ENCODE results near the gene SRXN1.
"Not testable (repeated sequence)": the region's sequence is repeated elsewhere in the genome, so short reads cannot be mapped to it uniquely, and the experiment has no call there.

The SRXN1 gene

DNA sequence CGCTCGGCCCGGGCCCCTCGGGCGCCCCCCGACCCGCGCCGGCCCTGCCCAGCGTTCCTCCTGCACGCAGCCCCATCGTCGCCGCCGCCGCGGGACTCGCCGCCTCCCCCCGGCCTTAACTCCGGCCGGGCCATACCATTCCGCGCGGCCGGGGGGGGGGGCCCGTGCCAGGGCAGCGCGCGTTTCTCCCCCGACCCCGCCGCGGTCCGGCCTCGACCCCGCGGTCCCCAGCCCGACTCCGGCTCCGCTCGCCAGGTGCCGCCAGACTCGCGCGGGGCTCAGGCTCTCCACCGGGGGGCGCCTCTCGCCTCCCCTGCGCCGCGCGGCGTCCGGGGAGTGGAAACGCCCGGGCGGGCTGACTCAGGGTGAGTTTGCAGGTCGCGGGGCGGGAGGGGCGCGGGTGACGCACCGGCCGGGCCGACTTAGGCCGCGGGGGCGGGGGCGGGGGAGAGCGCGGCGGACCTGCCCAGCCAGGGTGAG is at the start of gene SRXN1:
SRXN1 (minus strand) TSS at position 91 of the 480 bp plus-strand sequence; CDS start at position 76, 15 bp downstream.
- no peak for DNase-seq (ENCODE audit: low read depth)

DNA sequence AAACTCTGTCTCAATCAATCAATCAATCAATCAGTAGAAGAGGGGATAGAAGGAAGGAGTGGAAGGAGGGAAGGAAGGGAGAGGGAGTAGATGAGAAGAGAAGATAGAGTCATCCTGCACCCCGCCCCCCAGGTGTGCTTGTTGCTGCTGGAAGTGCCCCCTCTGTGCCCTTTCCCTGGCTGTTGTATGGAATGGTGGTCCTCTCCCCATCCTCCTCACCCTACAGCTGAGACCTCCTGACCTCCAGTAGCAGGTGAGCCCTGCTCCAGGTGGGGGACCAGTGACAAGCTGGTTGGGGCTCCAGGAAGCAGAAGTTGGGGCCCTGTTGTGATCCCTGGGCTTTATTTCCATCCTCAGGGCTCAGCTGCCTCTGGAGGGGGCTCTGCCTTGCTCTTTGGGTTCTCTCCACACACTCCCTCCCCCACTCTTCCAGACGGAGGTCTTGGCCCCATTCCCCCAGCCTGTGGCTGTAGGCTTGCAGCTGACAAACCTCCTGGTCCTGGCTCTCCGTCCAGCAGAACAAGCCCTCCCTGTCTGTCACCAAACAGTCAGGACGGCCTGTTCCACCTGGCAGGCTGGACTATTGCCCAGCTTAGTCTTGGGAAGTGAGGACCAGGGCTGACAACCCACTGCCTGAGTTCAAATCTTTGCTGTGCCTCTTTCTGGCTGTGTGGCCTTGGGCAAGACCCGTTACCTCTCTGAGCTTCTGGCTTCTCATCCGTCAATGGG is 48.6 kb upstream of the SRXN1 start:
- DNase-seq (ENCODE audit: low read depth) = no peak

DNA sequence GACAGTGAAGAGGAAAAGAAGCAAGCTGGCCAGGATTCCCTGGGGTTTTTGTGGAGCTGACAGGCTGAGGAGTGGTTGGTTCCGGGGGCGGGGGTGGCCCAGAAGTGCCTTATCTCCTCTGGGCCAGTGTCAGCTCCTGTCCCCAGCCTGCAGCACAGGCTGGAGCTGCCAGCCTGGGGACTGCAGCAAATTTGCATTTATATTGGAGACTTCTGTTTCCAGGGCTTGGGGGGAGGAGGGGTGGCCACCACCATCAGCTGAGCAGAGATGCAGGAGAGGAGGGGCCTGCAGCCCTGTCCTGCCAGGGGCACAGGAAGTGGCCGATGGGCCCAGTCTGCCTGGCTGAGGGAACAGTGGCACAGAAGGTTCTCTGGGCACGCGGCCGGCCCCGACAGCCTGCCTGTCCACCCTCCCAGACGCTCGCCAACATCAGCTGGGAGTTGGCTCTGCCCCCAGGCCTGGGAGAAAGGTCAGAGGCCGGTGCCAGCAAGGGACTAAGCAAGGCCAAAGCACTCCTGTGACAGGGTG is 46.9 kb upstream of the SRXN1 start:
- DNase-seq (ENCODE audit: low read depth) = no peak

DNA sequence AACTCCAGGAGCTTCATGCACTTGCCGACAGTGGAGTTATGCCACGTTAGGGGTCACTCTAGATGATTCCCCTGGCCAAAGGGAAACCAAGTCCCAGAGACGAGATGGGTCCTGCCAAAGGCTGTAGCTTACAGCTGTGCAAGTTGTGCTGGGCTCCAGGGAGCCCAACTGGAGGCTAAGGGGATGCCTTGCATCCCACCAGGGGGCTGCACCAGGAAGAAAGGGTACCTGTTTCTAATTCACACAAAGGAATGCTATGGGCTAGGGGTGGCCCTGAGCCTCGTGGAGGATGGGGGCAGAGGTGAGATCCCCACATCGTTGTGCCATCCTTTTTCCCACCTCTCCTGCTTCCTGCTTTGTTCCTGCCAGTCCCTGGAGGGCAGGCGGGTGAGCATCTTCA is 46.3 kb upstream of the SRXN1 start:
- DNase-seq (ENCODE audit: low read depth) = no peak

DNA sequence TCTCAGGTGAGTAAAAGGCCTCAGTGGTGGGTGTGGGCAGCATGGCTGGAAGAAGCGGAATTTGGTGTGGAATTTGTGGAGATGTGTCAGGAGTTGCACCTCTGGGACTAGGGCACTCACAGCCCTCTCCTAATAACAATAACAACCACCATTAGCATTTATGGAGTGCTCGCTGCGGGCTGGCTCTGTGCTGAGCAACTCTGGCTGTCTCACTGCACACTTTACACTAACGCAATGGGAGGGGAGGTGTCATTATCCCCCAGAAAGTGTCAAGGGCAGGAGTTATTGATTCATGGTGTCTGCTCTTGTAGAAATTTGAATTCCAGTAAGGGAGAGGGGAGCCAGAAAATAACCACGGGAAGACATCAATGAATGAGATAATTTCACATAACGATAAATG is 45.3 kb upstream of the SRXN1 start:
- DNase-seq (ENCODE audit: low read depth) = no peak

DNA sequence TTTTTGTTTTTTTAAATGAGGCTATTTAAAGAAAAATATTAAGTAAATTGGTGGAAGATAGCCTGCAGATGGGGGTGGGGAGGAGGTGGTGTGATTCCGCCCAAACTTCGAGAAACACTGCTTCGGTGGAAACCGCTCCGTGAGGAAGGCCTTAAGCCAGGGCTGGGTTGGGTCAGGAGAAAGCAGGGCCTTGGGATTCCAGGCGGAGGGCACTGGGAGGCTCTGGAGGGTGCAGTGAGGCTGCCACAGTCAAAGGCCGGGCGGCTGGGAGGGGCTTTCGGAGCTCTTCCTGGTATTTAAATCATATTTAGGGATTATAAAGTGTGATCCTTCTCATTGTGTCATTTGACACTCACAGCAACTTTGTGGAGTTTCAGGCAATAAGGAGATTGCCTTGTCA is 44.8 kb upstream of the SRXN1 start:
- DNase-seq (ENCODE audit: low read depth) = no peak

DNA sequence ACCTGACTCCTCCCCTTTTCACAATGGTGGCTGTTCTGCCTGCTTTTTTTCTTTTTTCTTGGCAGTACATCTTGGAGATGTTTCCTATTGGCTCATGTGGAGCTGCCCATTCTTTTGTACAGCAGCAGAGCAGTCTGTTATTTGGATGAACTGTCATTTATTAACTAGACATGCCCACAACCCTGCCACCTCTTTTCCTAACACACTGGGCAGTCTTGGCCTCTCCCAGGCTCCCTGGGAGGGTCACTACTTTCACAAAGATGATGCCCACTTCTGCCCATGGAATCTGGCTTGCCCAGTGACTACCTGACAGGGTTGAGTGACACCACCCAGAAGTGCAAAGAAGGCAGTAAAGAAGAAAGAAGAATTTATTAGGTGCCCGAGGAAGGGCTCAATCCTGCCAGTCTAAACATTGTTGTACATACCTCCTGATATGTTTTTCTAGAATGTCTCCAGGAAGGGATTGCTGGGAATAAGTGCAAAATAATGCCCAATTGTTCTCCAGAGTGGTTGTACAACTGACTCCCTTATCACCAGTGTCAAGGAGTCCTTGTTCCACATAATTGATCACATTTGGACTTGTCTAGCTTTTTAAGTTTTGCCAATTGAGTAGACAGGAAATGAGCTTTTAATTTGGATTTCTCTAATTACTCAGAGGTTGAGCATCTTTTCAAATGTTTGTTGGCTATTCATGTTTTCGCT is 42.3 kb upstream of the SRXN1 start:
- no peak for DNase-seq (ENCODE audit: low read depth)

DNA sequence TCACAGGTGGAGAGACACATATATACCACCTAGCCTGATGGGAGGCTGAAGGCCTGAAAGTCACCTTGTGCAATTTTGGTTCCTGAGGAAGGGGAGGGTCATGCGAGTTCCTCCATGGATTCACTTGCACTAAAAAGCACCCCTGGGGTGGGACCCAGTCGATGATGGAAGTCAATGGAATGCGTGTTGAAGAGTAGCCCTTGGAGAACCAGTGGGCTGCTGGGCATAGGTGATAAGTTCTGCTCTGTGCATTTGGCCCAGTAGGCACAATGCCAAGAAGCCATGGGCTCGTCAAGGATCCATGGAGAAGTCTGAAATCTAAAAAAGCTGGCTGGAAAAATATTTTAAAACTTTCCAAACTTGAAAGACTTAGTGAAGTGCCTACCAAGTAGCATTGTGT is 41.5 kb upstream of the SRXN1 start:
- no peak for DNase-seq (ENCODE audit: low read depth)

DNA sequence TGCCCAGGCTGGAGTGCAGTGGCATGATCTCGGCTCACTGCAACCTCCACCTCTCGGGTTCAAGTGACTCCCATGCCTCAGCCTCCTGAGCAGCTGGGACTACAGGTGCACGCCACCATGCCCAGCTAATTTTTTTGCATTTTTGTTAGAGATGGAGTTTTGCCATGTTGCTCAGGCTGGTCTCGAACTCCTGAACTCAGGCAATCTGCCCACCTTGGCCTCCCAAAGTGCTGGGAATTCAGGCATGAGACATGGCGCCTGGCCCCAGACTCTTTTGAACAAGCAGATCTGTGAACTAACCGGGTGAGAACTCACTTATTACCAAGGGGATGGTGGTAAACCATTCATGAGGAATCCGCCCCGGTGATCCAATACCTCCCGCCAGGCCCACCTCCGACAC is 40.8 kb upstream of the SRXN1 start:
- DNase-seq (ENCODE audit: low read depth) = not testable (repeated sequence)

DNA sequence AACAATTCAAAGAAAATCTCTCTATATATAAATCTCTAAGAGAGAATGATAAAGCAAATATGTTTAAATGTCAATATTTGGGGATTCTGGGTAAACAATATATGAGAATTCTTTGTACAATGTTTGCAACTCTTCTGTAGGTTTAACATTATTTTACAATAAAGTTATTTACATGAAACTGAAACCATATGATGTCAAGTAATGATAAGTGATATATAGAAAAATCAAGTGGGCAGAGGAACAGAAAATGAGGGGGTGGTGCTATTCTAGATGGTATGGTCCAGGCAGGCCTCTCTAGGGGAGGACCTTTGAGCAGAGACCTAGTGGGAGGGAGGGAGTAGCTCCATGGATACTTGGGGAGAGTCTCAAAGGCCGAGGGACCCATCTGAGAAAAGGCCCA is 39.0 kb upstream of the SRXN1 start:
- DNase-seq (ENCODE audit: low read depth) = no peak

DNA sequence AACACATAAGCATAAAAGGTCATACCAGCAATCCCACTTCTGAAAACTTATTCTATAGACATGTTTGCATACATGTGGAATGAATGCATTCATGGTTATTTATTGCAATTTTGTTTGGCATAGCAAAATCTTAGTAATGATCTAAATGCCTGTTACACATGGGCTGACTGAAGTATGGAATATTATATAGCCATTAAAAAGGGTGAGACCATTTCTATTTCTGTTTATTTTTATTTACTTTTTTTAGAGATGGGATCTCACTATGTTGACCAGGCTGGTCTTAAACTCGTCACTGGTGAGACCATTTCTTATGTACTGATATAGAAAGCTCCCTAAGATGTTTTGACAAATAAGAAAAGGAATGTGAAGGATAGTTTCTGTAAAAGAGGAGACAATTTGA is 36.9 kb upstream of the SRXN1 start:
- DNase-seq (ENCODE audit: low read depth) = no peak

DNA sequence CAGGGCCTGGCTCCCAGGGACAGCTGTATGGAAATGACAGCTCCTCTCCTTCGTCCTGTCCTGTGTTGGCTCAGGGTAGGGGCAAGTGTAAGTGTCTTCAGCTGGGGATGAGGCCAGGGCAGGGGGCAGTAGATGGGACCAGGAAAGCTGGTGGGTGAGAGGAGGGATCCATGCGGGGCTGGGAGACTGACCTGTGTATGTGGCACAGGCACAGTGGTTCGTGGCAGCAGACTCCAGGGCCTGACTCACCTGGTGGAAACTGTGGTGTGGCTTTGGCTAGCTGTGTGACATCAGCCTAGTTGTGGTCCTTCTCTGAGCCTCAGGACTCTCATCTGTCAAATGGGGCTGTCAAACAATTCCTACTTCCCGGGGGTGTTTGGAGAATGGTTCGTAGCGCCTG is 36.3 kb upstream of the SRXN1 start:
- DNase-seq (ENCODE audit: low read depth) = no peak

DNA sequence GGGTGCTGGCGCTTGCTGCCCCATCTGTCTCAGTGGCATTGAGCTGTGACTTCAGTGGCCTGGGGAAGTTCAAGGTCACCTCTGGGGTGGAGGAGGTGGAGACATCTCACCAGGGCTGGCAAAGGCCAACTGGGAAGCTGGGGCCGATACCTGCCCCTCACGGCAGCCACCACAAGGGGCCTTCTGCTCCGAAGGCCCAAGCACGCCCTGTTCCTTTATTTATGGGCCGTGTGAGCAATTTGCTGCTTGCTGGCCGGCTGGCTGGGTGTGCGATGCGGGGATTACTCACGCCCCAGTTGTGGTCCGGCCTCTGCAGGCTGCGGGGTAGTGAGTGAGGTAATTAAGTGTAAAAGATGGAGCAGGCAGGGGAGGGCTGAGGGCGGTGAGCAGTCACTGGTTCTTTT is 35.8 kb upstream of the SRXN1 start:
- no peak for DNase-seq (ENCODE audit: low read depth)

DNA sequence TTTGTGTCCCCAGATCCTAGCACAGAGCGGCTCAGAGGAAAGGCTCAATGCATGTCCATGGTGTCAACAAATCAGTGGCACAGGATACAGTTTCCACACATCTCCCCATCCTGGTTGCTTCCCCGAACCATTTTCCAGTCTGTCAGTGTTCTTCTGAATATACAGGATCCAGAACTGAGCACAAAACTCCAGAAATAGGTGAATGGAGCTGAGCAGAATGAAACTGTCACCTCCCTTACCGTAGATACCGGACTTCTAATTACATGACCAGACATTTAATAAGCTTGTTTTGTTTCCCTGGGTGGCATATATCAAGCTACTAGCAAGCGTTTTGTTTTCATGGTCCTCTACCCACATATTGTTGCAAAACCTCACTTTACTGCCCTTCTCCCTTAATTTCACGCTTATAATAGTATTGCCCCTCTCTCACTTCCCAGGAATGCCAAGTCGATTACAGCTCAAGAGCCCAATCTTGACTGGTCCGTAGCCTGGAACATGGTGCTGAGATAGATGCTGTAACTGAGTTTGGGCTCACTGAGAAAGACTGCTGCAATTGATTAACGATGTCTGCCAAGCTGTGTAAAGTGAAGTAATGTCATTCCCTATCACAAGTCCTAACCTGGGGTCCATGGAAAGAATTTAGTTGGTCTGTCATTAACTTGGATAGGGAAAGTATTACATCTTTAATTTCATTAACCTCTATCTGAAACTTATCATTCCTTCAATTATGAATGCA is 34.6 kb upstream of the SRXN1 start:
- DNase-seq (ENCODE audit: low read depth) = no peak

DNA sequence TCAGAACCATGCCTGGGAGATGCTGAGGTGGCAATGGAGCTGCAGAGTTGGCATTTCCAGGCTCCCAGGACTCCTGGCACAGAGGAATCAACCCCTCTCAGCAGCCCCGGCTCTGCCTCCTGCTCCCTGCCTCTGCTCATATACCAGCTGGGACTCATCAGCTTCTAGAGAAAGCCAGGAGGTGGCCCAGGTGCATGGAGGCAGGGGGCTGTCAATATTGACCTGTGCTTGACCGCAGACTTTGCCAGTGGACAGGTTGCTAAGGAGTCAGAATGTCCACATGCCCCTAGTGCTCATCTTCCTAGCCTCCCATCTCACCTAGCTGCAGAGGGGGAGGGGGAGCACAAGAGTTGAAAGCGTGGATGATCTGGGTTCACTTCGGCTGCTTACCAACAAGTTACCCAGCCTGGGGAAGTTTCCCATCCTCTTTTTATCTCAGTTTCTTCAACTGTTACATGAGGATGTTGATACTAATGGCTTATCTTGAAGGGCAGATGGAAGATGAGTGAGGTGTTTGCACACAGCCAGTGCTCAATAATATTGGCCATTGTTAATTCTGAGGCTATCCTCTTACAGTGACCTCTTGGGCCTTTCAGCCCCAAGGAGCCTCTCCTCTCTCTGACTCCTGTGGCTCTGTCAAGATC is 31.8 kb upstream of the SRXN1 start:
- DNase-seq (ENCODE audit: low read depth) = no peak

DNA sequence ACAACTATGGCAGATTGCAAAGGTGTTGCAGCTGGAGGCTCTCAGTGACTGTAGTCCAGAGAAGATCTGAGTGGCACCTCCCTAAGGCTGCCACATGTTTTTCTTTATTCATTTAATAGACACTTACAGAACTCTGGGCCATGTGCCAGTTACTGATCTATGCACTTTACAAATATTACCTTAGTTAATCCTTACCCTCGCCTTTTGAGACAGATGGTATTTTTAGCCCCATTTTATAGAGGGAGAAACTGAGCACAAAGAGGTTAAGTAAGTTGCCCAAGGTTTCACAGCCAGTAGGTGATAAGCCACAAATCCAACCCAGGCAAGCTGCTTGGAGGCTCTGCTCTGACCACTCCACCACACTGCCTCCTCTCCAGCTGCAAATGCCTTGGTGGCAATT is 29.1 kb upstream of the SRXN1 start:
- no peak for DNase-seq (ENCODE audit: low read depth)

DNA sequence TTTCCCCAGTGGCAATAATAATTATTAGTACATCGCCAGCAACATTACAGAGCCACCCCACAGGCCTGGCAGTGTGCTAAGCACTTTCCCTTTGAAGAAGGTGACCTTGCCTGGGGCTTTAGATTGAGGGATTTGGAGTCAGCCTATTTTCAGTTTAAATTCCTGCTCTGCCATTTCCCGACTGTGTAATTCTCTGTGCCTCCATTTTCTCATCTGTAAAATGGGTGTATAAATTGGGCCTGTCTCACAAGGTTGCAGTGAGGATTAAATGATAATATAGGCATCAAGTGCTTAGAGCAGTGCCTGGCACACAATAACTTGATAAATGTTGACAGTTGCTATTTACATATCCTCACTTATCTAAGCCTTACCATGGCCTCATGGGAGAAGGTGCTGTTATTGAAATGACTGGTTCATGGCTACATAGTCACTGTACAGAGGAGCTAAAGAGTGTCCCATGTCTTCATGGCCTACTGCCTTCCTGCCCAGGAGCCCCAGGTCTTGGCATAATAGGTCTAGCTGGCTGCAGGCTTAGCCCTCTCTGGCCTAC is 27.7 kb upstream of the SRXN1 start:
- no peak for DNase-seq (ENCODE audit: low read depth)

DNA sequence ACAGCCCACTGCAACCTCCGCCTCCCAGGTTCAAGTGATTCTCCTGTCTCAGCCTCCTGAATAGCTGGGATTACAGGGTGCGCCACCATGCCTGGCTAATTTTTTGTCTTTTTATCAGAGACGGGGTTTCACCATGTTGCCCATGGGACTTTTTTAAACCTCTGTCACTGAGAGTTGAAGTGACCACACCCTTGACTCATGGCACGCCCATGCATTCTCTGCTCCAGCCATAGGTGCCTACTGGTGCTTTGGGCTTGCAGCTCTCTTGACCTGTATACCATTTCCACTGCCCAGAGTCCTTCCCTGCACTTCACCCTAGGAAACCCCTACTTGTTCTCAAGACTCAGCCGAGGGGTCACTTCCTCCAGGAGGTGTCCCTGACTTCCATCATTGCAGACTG is 25.0 kb upstream of the SRXN1 start:
- DNase-seq (ENCODE audit: low read depth) = no peak

DNA sequence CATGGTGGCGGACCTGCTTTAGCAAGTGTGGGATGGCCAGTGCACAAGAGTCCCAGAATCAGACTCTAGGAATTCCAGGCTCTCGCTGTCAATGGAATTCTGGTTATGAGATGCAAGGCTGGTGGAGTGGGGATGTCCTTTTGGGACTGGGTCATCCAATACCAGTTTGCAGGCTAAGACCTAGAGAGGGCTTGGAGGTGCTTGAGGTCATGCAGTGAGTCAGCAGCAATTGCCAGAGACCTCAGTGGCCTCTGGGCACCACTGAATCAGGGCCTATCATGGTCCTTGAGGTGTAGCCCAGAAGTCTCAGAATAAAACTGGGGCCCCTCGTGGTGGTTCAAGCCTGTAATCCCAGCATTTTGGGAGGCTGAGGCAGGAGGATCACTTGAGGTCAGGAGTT is 24.0 kb upstream of the SRXN1 start:
- DNase-seq (ENCODE audit: low read depth) = no peak

DNA sequence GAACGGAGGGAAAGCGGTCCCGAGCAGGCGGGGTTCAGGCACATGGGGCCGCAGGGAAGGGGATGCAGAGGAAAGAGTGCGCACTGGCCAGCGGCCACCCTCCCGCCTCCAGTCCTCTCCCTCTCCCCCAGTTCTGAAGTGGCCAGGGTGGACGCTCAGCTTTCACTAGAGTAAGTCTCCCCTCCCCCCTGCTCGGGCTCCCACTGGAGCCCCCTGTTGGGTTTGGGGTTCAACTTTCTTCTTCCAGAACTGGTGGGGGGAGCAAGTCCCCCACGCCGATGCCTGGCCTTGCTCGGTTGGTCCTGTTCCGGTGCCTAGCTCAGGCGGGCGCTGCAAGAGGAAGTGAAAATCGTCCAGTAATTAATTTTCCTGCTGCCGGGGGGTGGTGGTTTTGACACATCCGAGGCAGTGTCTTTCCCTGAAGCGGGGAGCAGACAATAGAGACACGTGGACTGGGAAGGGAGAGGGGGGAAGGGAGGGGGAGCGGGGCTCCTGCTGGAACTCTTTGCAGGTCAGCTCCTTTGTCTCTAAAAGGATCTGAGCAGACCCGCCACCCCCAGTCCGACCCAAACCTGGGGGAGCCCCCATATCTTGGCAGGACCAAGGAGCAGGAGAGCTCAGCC is 23.4 kb upstream of the SRXN1 start:
- no peak for DNase-seq (ENCODE audit: low read depth)

Measured in HS-27A (cell line).